Forelimb muscle (tissue), 1 donor: Measurements from ENCODE around the gene ANKRD9. TPM values are rescaled to one million over a fixed set of nuclear protein-coding genes. Genes with fewer than 3 reads are reported as not detected.
"Not testable (repeated sequence)": the region's sequence is repeated elsewhere in the genome, so short reads cannot be mapped to it uniquely, and the experiment has no call there.

Experiments used
- DNase-seq: peaks from one replicate; pipeline ENCODE4 v3.0.0-alpha.2; 2013; ENCODE audit warnings: low read depth
- polyA plus RNA-seq: library from polyadenylated mRNA; unstranded; fragments of 120-200 nt; gene quantifications from one replicate; pipeline ENCODE4 v1.2.1, GENCODE V29; 2013; ENCODE audit not compliant: insufficient read length

ANKRD9 gene
- polyA plus RNA-seq, 1 donor = 26.4 TPM

- no peak for DNase-seq
Observed at GRCh38 chr14:102538602-102539543, 29.3 kb upstream of the ANKRD9 start.

GRCh38 chr14:102537981-102538601, 28.5 kb upstream of the ANKRD9 start:
- DNase-seq = no peak

GRCh38 chr14:102532204-102532658, 22.7 kb upstream of the ANKRD9 start:
- DNase-seq = no peak

GRCh38 chr14:102530828-102531478, 21.4 kb upstream of the ANKRD9 start:
- no peak for DNase-seq

- DNase-seq = no peak
Observed at GRCh38 chr14:102528431-102529170, 19.0 kb upstream of the ANKRD9 start.

GRCh38 chr14:102525929-102526497, 16.4 kb upstream of the ANKRD9 start:
- no peak for DNase-seq

GRCh38 chr14:102525219-102525928, 15.8 kb upstream of the ANKRD9 start:
- DNase-seq = peak; percentile 77

- DNase-seq = peak; percentile 91
Observed at GRCh38 chr14:102524451-102525218, 15.1 kb upstream of the ANKRD9 start.

GRCh38 chr14:102523569-102524450, 14.2 kb upstream of the ANKRD9 start:
- DNase-seq = no peak

GRCh38 chr14:102523200-102523568, 13.6 kb upstream of the ANKRD9 start:
- no peak for DNase-seq

GRCh38 chr14:102519709-102520108, 10.1 kb upstream of the ANKRD9 start:
- DNase-seq = not testable (repeated sequence)

GRCh38 chr14:102518063-102518648, 8.6 kb upstream of the ANKRD9 start:
- no peak for DNase-seq

- no peak for DNase-seq
Observed at GRCh38 chr14:102517392-102518062, 8.0 kb upstream of the ANKRD9 start.

- no peak for DNase-seq
Observed at GRCh38 chr14:102516531-102517391, 7.2 kb upstream of the ANKRD9 start.

- DNase-seq = no peak
Observed at GRCh38 chr14:102514987-102515733, 5.6 kb upstream of the ANKRD9 start.
